ENCODE measurements around the gene RAB33B. TPM values are rescaled to one million over a fixed set of nuclear protein-coding genes. Genes with fewer than 3 reads are reported as not detected.

RAB33B gene
- total RNA-seq, 1 experiment from 2014 or later, result 5.9 TPM

GRCh38 chr4:139469869-139470268, 15.9 kb downstream of the RAB33B start:
- no peaks in the 10 kb centered on the region for H3K4me1 Mint-ChIP-seq (ENCODE audit: low read depth, unreplicated experiment)
- H3K36me3 Mint-ChIP-seq (ENCODE audit: insufficient read depth, unreplicated experiment), result no peaks in the 10 kb centered on the region
- H3K27ac Mint-ChIP-seq (ENCODE audit: unreplicated experiment), result no peak overlapping the region
- no peaks in the 10 kb centered on the region for H3K9me3 Mint-ChIP-seq (ENCODE audit: low read depth, unreplicated experiment)
- intact Hi-C loops (cut with micrococcal nuclease; ENCODE audit: unreplicated experiment), result no loop called here
- CTCF ChIA-PET, result no interaction called here
- no peak for TF ChIP-seq CTCF (IDR thresholded peaks at IDR 0.05; ENCODE audit: unreplicated experiment)
- H3K27me3 Mint-ChIP-seq (ENCODE audit: unreplicated experiment), result no peaks in the 10 kb centered on the region
- no peak overlapping the region for H3K4me3 Mint-ChIP-seq (ENCODE audit: low read depth, unreplicated experiment)
- no peak for DNase-seq
- BruUV-seq (replicated peaks), result no TSS peak

- intact Hi-C loops (cut with micrococcal nuclease; ENCODE audit: unreplicated experiment), result no loop called here
- no peak overlapping the region for H3K4me3 Mint-ChIP-seq (ENCODE audit: low read depth, unreplicated experiment)
- no peaks in the 10 kb centered on the region for H3K9me3 Mint-ChIP-seq (ENCODE audit: low read depth, unreplicated experiment)
- H3K4me1 Mint-ChIP-seq (ENCODE audit: low read depth, unreplicated experiment), result no peaks in the 10 kb centered on the region
- DNase-seq, result no peak
- CTCF ChIA-PET, result no interaction called here
- H3K27me3 Mint-ChIP-seq (ENCODE audit: unreplicated experiment), result no peaks in the 10 kb centered on the region
- H3K36me3 Mint-ChIP-seq (ENCODE audit: insufficient read depth, unreplicated experiment), result no peaks in the 10 kb centered on the region
- no peak for TF ChIP-seq CTCF (IDR thresholded peaks at IDR 0.05; ENCODE audit: unreplicated experiment)
- BruUV-seq (replicated peaks), result no TSS peak
- H3K27ac Mint-ChIP-seq (ENCODE audit: unreplicated experiment), result no peak overlapping the region
These were observed 16.4 kb downstream of the RAB33B start for GRCh38 chr4:139470295-139470694.

- H3K27me3 Mint-ChIP-seq (ENCODE audit: unreplicated experiment), result no peaks in the 10 kb centered on the region
- H3K9me3 Mint-ChIP-seq (ENCODE audit: low read depth, unreplicated experiment), result no peaks in the 10 kb centered on the region
- intact Hi-C loops (cut with micrococcal nuclease; ENCODE audit: unreplicated experiment), result no loop called here
- no peak for DNase-seq
- CTCF ChIA-PET, result no interaction called here
- H3K4me1 Mint-ChIP-seq (ENCODE audit: low read depth, unreplicated experiment), result no peaks in the 10 kb centered on the region
- no peak overlapping the region for H3K4me3 Mint-ChIP-seq (ENCODE audit: low read depth, unreplicated experiment)
- H3K36me3 Mint-ChIP-seq (ENCODE audit: insufficient read depth, unreplicated experiment), result no peaks in the 10 kb centered on the region
- TF ChIP-seq CTCF (IDR thresholded peaks at IDR 0.05; ENCODE audit: unreplicated experiment), result no peak
- BruUV-seq (replicated peaks), result no TSS peak
- H3K27ac Mint-ChIP-seq (ENCODE audit: unreplicated experiment), result no peak overlapping the region
These were observed 17.2 kb downstream of the RAB33B start for GRCh38 chr4:139470997-139471665.

- no peaks in the 10 kb centered on the region for H3K9me3 Mint-ChIP-seq (ENCODE audit: low read depth, unreplicated experiment)
- no TSS peak for BruUV-seq (replicated peaks)
- intact Hi-C loops (cut with micrococcal nuclease; ENCODE audit: unreplicated experiment), result no loop called here
- H3K4me3 Mint-ChIP-seq (ENCODE audit: low read depth, unreplicated experiment), result no peak overlapping the region
- no peaks in the 10 kb centered on the region for H3K4me1 Mint-ChIP-seq (ENCODE audit: low read depth, unreplicated experiment)
- TF ChIP-seq CTCF (IDR thresholded peaks at IDR 0.05; ENCODE audit: unreplicated experiment), result no peak
- no peak overlapping the region for H3K27ac Mint-ChIP-seq (ENCODE audit: unreplicated experiment)
- no peaks in the 10 kb centered on the region for H3K27me3 Mint-ChIP-seq (ENCODE audit: unreplicated experiment)
- CTCF ChIA-PET, result no interaction called here
- H3K36me3 Mint-ChIP-seq (ENCODE audit: insufficient read depth, unreplicated experiment), result no peaks in the 10 kb centered on the region
- no peak for DNase-seq
These were observed 18.9 kb downstream of the RAB33B start for GRCh38 chr4:139472852-139473251.
